Dendritic cell treated with granulocyte-macrophage colony-stimulating factor and Interleukin-4, amounts not matched to agents 40 ng/mL and 50 ng/mL, for 4 days (primary cell): ENCODE results near the gene INPP4B.

ENCODE experiments used
- H3K27ac Mint-ChIP-seq: one replicate; pipeline ENCODE4 v1.8.0; 2022; ENCODE audit warnings: mild to moderate bottlenecking, mixed read lengths
- H3K27me3 Mint-ChIP-seq: one replicate; pipeline ENCODE4 v1.8.0; 2022; ENCODE audit warnings: mild to moderate bottlenecking, mixed read lengths
- H3K36me3 Mint-ChIP-seq: one replicate; pipeline ENCODE4 v1.8.0; 2022; ENCODE audit warnings: low read depth, mixed read lengths
- H3K4me1 Mint-ChIP-seq: one replicate; pipeline ENCODE4 v1.8.0; 2022; ENCODE audit warnings: low read depth, mixed read lengths
- H3K4me3 Mint-ChIP-seq: one replicate; pipeline ENCODE4 v1.8.0; 2022; ENCODE audit warnings: mild to moderate bottlenecking, moderate library complexity, mixed read lengths
- H3K9me3 Mint-ChIP-seq: one replicate; pipeline ENCODE4 v1.8.0; 2022; ENCODE audit warnings: mixed read lengths
- intact Hi-C: fragments of 100-400 bp; cut with micrococcal nuclease; formaldehyde crosslinking; loops from one replicate; pipeline ENCODE4 v1.15.0; 2022

INPP4B gene

GRCh38 chr4:142128529-142128928 lies 717.6 kb downstream of the INPP4B start:
- Mint-ChIP-seq H3K4me1 (peaks cover 9% of the 10 kb centered on the region), H3K9me3 (no peaks in the 10 kb centered on the region), H3K4me3 (no peak overlapping the region), H3K36me3 (no peaks in the 10 kb centered on the region), H3K27me3 (no peaks in the 10 kb centered on the region), H3K27ac (no peak overlapping the region)
- intact Hi-C loops = loop anchor here (5.0 to 10.0 kb wide), 2 partner anchors 709 to 784 kb away; no protein-coding TSS in a partner anchor

GRCh38 chr4:142126890-142127497 lies 719.1 kb downstream of the INPP4B start:
- Mint-ChIP-seq H3K4me3 (no peak overlapping the region), H3K27me3 (no peaks in the 10 kb centered on the region), H3K27ac (no peak overlapping the region), H3K9me3 (no peaks in the 10 kb centered on the region), H3K36me3 (no peaks in the 10 kb centered on the region), H3K4me1 (peaks cover 9% of the 10 kb centered on the region)
- intact Hi-C loops = loop anchor here (1.0 to 10.0 kb wide), 3 partner anchors 710 to 898 kb away; no protein-coding TSS in a partner anchor

GRCh38 chr4:142124874-142125273 lies 721.2 kb downstream of the INPP4B start:
- intact Hi-C loops = loop anchor here (5.0 to 10.0 kb wide), 2 partner anchors 712 to 780 kb away; no protein-coding TSS in a partner anchor
- Mint-ChIP-seq H3K36me3 (no peaks in the 10 kb centered on the region), H3K27me3 (no peaks in the 10 kb centered on the region), H3K4me3 (no peak overlapping the region), H3K4me1 (peaks cover 9% of the 10 kb centered on the region), H3K9me3 (no peaks in the 10 kb centered on the region), H3K27ac (no peak overlapping the region)

GRCh38 chr4:142121448-142122350 lies 724.4 kb downstream of the INPP4B start:
- Mint-ChIP-seq H3K27ac (no peak overlapping the region), H3K27me3 (no peaks in the 10 kb centered on the region), H3K36me3 (no peaks in the 10 kb centered on the region), H3K4me3 (no peak overlapping the region), H3K4me1 (peaks cover 9% of the 10 kb centered on the region), H3K9me3 (peaks cover 4% of the 10 kb centered on the region)
- intact Hi-C loops = loop anchor here (10.0 kb wide), 1 partner anchor 777 kb away; no protein-coding TSS in a partner anchor

GRCh38 chr4:142120921-142121320 lies 725.2 kb downstream of the INPP4B start:
- H3K36me3 Mint-ChIP-seq = no peaks in the 10 kb centered on the region

GRCh38 chr4:142112451-142112850 lies 733.6 kb downstream of the INPP4B start:
- no peaks in the 10 kb centered on the region for H3K36me3 Mint-ChIP-seq

More at GRCh38 chr4:142120921-142121320, 725.2 kb downstream of the INPP4B start:
- H3K27me3 Mint-ChIP-seq = no peaks in the 10 kb centered on the region
- intact Hi-C loops = loop anchor here (10.0 kb wide), 1 partner anchor 776 kb away; no protein-coding TSS in a partner anchor
- H3K4me1 Mint-ChIP-seq = peaks cover 9% of the 10 kb centered on the region
- no peak overlapping the region for H3K27ac Mint-ChIP-seq
- H3K9me3 Mint-ChIP-seq = peaks cover 10% of the 10 kb centered on the region
- H3K4me3 Mint-ChIP-seq = no peak overlapping the region

GRCh38 chr4:142110136-142110535 lies 736.0 kb downstream of the INPP4B start:
- no peaks in the 10 kb centered on the region for H3K36me3 Mint-ChIP-seq
- no peaks in the 10 kb centered on the region for H3K27me3 Mint-ChIP-seq
- H3K4me3 Mint-ChIP-seq = no peak overlapping the region
- H3K9me3 Mint-ChIP-seq = peaks cover 7% of the 10 kb centered on the region
- intact Hi-C loops = no loop called here
- H3K27ac Mint-ChIP-seq = no peak overlapping the region
- H3K4me1 Mint-ChIP-seq = no peaks in the 10 kb centered on the region

More at GRCh38 chr4:142112451-142112850, 733.6 kb downstream of the INPP4B start:
- Mint-ChIP-seq H3K27ac (no peak overlapping the region), H3K4me1 (no peaks in the 10 kb centered on the region), H3K27me3 (no peaks in the 10 kb centered on the region), H3K9me3 (peaks cover 19% of the 10 kb centered on the region), H3K4me3 (no peak overlapping the region)
- intact Hi-C loops = no loop called here

- Mint-ChIP-seq H3K27ac (no peak overlapping the region), H3K4me3 (no peak overlapping the region), H3K27me3 (no peaks in the 10 kb centered on the region), H3K4me1 (no peaks in the 10 kb centered on the region), H3K9me3 (no peaks in the 10 kb centered on the region), H3K36me3 (no peaks in the 10 kb centered on the region)
- intact Hi-C loops = no loop called here
Observed at GRCh38 chr4:142104041-142104440, 742.1 kb downstream of the INPP4B start.

GRCh38 chr4:142101401-142101800 lies 744.7 kb downstream of the INPP4B start:
- Mint-ChIP-seq H3K4me3 (no peak overlapping the region), H3K4me1 (no peaks in the 10 kb centered on the region), H3K36me3 (no peaks in the 10 kb centered on the region), H3K27me3 (no peaks in the 10 kb centered on the region), H3K27ac (no peak overlapping the region), H3K9me3 (peaks cover 5% of the 10 kb centered on the region)
- intact Hi-C loops = no loop called here

- Mint-ChIP-seq H3K4me3 (no peak overlapping the region), H3K4me1 (no peaks in the 10 kb centered on the region), H3K36me3 (no peaks in the 10 kb centered on the region), H3K9me3 (peaks cover 5% of the 10 kb centered on the region), H3K27me3 (no peaks in the 10 kb centered on the region), H3K27ac (no peak overlapping the region)
- intact Hi-C loops = no loop called here
Observed at GRCh38 chr4:142100941-142101340, 745.2 kb downstream of the INPP4B start.

- Mint-ChIP-seq H3K36me3 (no peaks in the 10 kb centered on the region), H3K27me3 (no peaks in the 10 kb centered on the region), H3K4me1 (no peaks in the 10 kb centered on the region), H3K27ac (no peak overlapping the region), H3K9me3 (peaks cover 5% of the 10 kb centered on the region), H3K4me3 (no peak overlapping the region)
- intact Hi-C loops = no loop called here
Observed at GRCh38 chr4:142098900-142099545, 747.1 kb downstream of the INPP4B start.

- peaks cover 5% of the 10 kb centered on the region for H3K9me3 Mint-ChIP-seq
- intact Hi-C loops = no loop called here
- no peak overlapping the region for H3K4me3 Mint-ChIP-seq
Observed at GRCh38 chr4:142098380-142098779, 747.7 kb downstream of the INPP4B start.

GRCh38 chr4:142097015-142097414 lies 749.1 kb downstream of the INPP4B start:
- intact Hi-C loops = no loop called here
- Mint-ChIP-seq H3K4me1 (no peaks in the 10 kb centered on the region), H3K27ac (no peak overlapping the region), H3K4me3 (no peak overlapping the region), H3K27me3 (no peaks in the 10 kb centered on the region), H3K9me3 (peaks cover 5% of the 10 kb centered on the region), H3K36me3 (no peaks in the 10 kb centered on the region)

More at GRCh38 chr4:142098380-142098779, 747.7 kb downstream of the INPP4B start:
- H3K4me1 Mint-ChIP-seq = no peaks in the 10 kb centered on the region
- no peaks in the 10 kb centered on the region for H3K36me3 Mint-ChIP-seq
- no peaks in the 10 kb centered on the region for H3K27me3 Mint-ChIP-seq
- H3K27ac Mint-ChIP-seq = no peak overlapping the region
